PFSK-1 (cell line): ENCODE results near the gene GJC3.

Source experiments
- FOXP2 ChIP-seq: optimal IDR thresholded peaks from 2 replicates; pipeline ENCODE3; 2011; ENCODE audit warnings: borderline replicate concordance, control low read depth, inconsistent platforms; ENCODE audit not compliant: insufficient read depth; ENCODE audit errors: extremely low read length, extremely low read depth
- POLR2AphosphoS5 ChIP-seq: IDR thresholded peaks from 2 replicates; pipeline ENCODE4 v1.6.1; 2012; ENCODE audit warnings: low read depth, mild to moderate bottlenecking, control low read depth, low read length, moderate library complexity
- REST ChIP-seq, 2 experiments: IDR thresholded peaks; 2 replicates each; pipeline versions ENCODE4 v1.6.1 to v1.8.0; 2011 to 2012; ENCODE audit warnings: low read depth in 2 of 2, low read length in 2 of 2, control low read depth in 1 of 2, inconsistent platforms in 1 of 2, mild to moderate bottlenecking in 1 of 2, moderate library complexity in 1 of 2; ENCODE audit not compliant: insufficient read depth in 1 of 2
- SIN3A ChIP-seq: IDR thresholded peaks from 2 replicates; pipeline ENCODE4 v1.6.1; 2012; ENCODE audit warnings: mild to moderate bottlenecking, low read length, moderate library complexity, borderline replicate concordance; ENCODE audit not compliant: insufficient read depth
- TAF1 ChIP-seq: IDR thresholded peaks from 2 replicates; pipeline ENCODE4 v1.6.1; 2012; ENCODE audit warnings: low read length, control low read depth, borderline replicate concordance; ENCODE audit not compliant: insufficient read depth

GJC3 gene

GRCh38 chr7:99876491-99876890 is 52.9 kb downstream of the GJC3 start:
- TF ChIP-seq POLR2AphosphoS5 (no peak), FOXP2 (no peak), TAF1 (no peak), REST (IDR thresholded peaks at IDR 0.05; ENCODE audit: insufficient read depth in 1 of 2, low read depth in 2 of 2, low read length in 2 of 2) (no peak), SIN3A (no peak)
